ENCODE results near the gene PRIMA1. TPM values are rescaled to one million over a fixed set of nuclear protein-coding genes. Genes with fewer than 3 reads are reported as not detected.

PRIMA1 gene
- total and polyA plus RNA-seq, 9 of the 15 experiments (the other 6 are each of a cell fraction or from before 2014, with no cell fraction given): not detected

- H3K9me1 ChIP-seq (ENCODE audit: control insufficient read depth, insufficient read depth, low read length): no peaks in the 10 kb centered on the region
- ATAC-seq (no peak), DNase-seq (ENCODE audit: extremely low read depth in 1 of 4, low spot score in 3 of 4) (no peak), FAIRE-seq (no peak)
- H3K4me3 ChIP-seq: no peak overlapping the region
- ChIA-PET CTCF (ENCODE audit: low intra/inter-chr PET ratio) (interaction anchor here (0.6 kb wide), 1 partner anchor 575 kb away, joined by 5 read pairs; no protein-coding TSS in a partner anchor), POLR2A (no interaction called here)
- intact Hi-C loops (cut with micrococcal nuclease) (no loop called here), in situ Hi-C loops (cut with MboI) (no loop called here)
- H3K9me3 ChIP-seq (replicated peaks; ENCODE audit: control insufficient read depth, insufficient read depth, low read depth, low read length): no peaks in the 10 kb centered on the region
- no peak overlapping the region for H2AFZ ChIP-seq (ENCODE audit: low read depth, low read length)
- H3K27ac ChIP-seq (ENCODE audit: extremely low read depth, low read depth, low read length): no peak overlapping the region
- H3K27me3 ChIP-seq (ENCODE audit: control insufficient read depth in 2 of 2, insufficient read depth in 2 of 2, low read length in 2 of 2): peaks cover 3 to 11% of the 10 kb centered on the region in 2 experiments; a peak in 3 of 5 replicates
- TF ChIP-seq SIX5 (IDR thresholded peaks at IDR 0.05; ENCODE audit: borderline replicate concordance in 1 of 2, insufficient read depth in 1 of 2, low read depth in 1 of 2, low read length in 2 of 2): no peak
- TF ChIP-seq ELF2 (CRISPR knock-in tag; IDR thresholded peaks at IDR 0.05): no peak
- peak; percentile 83 for TF ChIP-seq TFE3 (CRISPR knock-in tag; IDR thresholded peaks at IDR 0.05)
- no peak for TF ChIP-seq ZNF695 (CRISPR knock-in tag; IDR thresholded peaks at IDR 0.05)
- no peak for TF ChIP-seq TCF7L2 (IDR thresholded peaks at IDR 0.05; ENCODE audit: low read depth, low read length)
- BruUV-seq (replicated peaks): no TSS peak
- no peaks in the 10 kb centered on the region for H3K4me1 ChIP-seq (replicated peaks in 1 of 2; ENCODE audit: control insufficient read depth in 2 of 2, insufficient read depth in 2 of 2, low read length in 2 of 2)
- H3K36me3 ChIP-seq (ENCODE audit: control insufficient read depth, insufficient read depth, low read length): no peaks in the 10 kb centered on the region
- H3K4me2 ChIP-seq (ENCODE audit: insufficient read depth, low read length): no peak overlapping the region
- WGBS (ENCODE audit: insufficient coverage, low coverage, missing lambda C conversion rate): 0% methylated on average over 2 of the region's 2 CpGs
- no peak overlapping the region for H3K9ac ChIP-seq (ENCODE audit: insufficient read depth in 1 of 2, low read depth in 2 of 2, low read length in 2 of 2)
- no peaks in the 10 kb centered on the region for H4K20me1 ChIP-seq (replicated peaks; ENCODE audit: control insufficient read depth, insufficient read depth, low read length)
- no peaks in the 10 kb centered on the region for H3K79me2 ChIP-seq (ENCODE audit: control insufficient read depth, insufficient read depth, low read length)
Measured at GRCh38 chr14:93701562-93701961, 86.7 kb downstream of the PRIMA1 start.
